GM23338 (cell line): ENCODE results near the gene BTK. TPM values are rescaled to one million over a fixed set of nuclear protein-coding genes. Genes with fewer than 3 reads are reported as not detected.

Experiments used
- ATAC-seq: fragments of 200-7000 bp; cut with Tn5 transposase; 3 replicates; pipeline ENCODE4 v1.9.1; 2020
- DNase-seq: peaks from one replicate; pipeline ENCODE4 v3.0.0-alpha.2; 2015; ENCODE audit warnings: low spot score
- H2AFZ ChIP-seq: fragments of 200-600 bp; sonication (generic); 2 replicates; pipeline ENCODE4 v1.8.0; 2016; ENCODE audit warnings: antibody characterized with exemption, mild to moderate bottlenecking, moderate library complexity
- H3F3A ChIP-seq: fragments of 200-600 bp; sonication (generic); replicated peaks from 2 replicates; pipeline ENCODE4 v1.8.0; 2017; ENCODE audit warnings: antibody characterized with exemption, mixed run types, low read depth
- H3K27ac ChIP-seq: fragments of 200-600 bp; sonication (generic); 2 replicates; pipeline ENCODE4 v1.6.1; 2016; ENCODE audit warnings: low read depth
- H3K27me3 ChIP-seq: fragments of 200-600 bp; sonication (generic); 2 replicates; pipeline ENCODE4 v1.8.0; 2016; ENCODE audit warnings: mild to moderate bottlenecking, mixed run types, moderate library complexity; ENCODE audit not compliant: insufficient read depth
- H3K36me3 ChIP-seq: fragments of 200-600 bp; sonication (generic); 2 replicates; pipeline ENCODE4 v1.8.0; 2016; ENCODE audit warnings: mild to moderate bottlenecking; ENCODE audit not compliant: insufficient read depth
- H3K4me1 ChIP-seq: fragments of 200-600 bp; sonication (generic); 2 replicates; pipeline ENCODE4 v1.8.0; 2016; ENCODE audit warnings: mild to moderate bottlenecking, moderate library complexity; ENCODE audit not compliant: insufficient read depth
- H3K4me2 ChIP-seq: fragments of 200-600 bp; sonication (generic); 2 replicates; pipeline ENCODE4 v1.7.1; 2017; ENCODE audit warnings: mixed run types
- H3K4me3 ChIP-seq: fragments of 200-600 bp; sonication (generic); 2 replicates; pipeline ENCODE4 v1.6.1; 2016; ENCODE audit warnings: mixed run types
- H3K79me2 ChIP-seq: fragments of 200-600 bp; sonication (generic); replicated peaks from 2 replicates; pipeline ENCODE4 v1.8.0; 2017; ENCODE audit warnings: mild to moderate bottlenecking; ENCODE audit not compliant: insufficient read depth
- H3K9me2 ChIP-seq: fragments of 200-600 bp; sonication (generic); 2 replicates; pipeline ENCODE4 v1.8.0; 2017; ENCODE audit not compliant: insufficient read depth
- H4K20me1 ChIP-seq: fragments of 200-600 bp; sonication (generic); replicated peaks from 2 replicates; pipeline ENCODE4 v1.8.0; 2017; ENCODE audit warnings: mild to moderate bottlenecking; ENCODE audit not compliant: insufficient read depth
- H3K27ac Mint-ChIP-seq: 2 replicates; pipeline ENCODE4 v1.8.0; 2020; ENCODE audit warnings: inconsistent platforms, mild to moderate bottlenecking, moderate library complexity, mixed read lengths
- H3K27me3 Mint-ChIP-seq: 3 replicates; pipeline ENCODE4 v1.8.0; 2022; ENCODE audit warnings: low read depth, mild to moderate bottlenecking, moderate library complexity, mixed read lengths, inconsistent platforms; ENCODE audit not compliant: insufficient read depth, poor library complexity
- H3K36me3 Mint-ChIP-seq: 3 replicates; pipeline ENCODE4 v1.8.0; 2021; ENCODE audit warnings: low read depth, mild to moderate bottlenecking, inconsistent platforms, moderate library complexity, mixed read lengths
- H3K4me1 Mint-ChIP-seq: 3 replicates; pipeline ENCODE4 v1.8.0; 2020; ENCODE audit warnings: mild to moderate bottlenecking, inconsistent platforms, mixed read lengths
- H3K4me3 Mint-ChIP-seq: 3 replicates; pipeline ENCODE4 v1.8.0; 2021; ENCODE audit warnings: moderate library complexity, mild to moderate bottlenecking, inconsistent platforms, mixed read lengths
- H3K9me3 Mint-ChIP-seq: 3 replicates; pipeline ENCODE4 v1.8.0; 2020; ENCODE audit warnings: moderate library complexity, mild to moderate bottlenecking, inconsistent platforms, mixed read lengths
- CREB1 ChIP-seq: fragments of 250-450 bp; sonication (Bioruptor Pico); IDR thresholded peaks from 2 replicates; pipeline ENCODE4 v1.5.0; 2020; ENCODE audit warnings: low read depth, mild to moderate bottlenecking, moderate library complexity
- CTCF ChIP-seq, 2 experiments: fragments of 200-600 bp in 1 of 2; sonication (generic) in 1 of 2; conservative IDR thresholded peaks; 2 replicates each; pipeline versions ENCODE4 v1.5.1 to v1.6.1; 2016 to 2017; ENCODE audit warnings: antibody characterized with exemption in 2 of 2, low read depth in 2 of 2, mild to moderate bottlenecking in 2 of 2, moderate library complexity in 1 of 2
- EZH2 ChIP-seq: fragments of 200-600 bp; sonication (generic); IDR thresholded peaks from one replicate; pipeline ENCODE4 v1.8.0; 2017; ENCODE audit warnings: antibody characterized with exemption, mild to moderate bottlenecking, low read depth; ENCODE audit not compliant: unreplicated experiment
- EZH2phosphoT487 ChIP-seq: fragments of 200-600 bp; sonication (generic); IDR thresholded peaks from one replicate; pipeline ENCODE4 v1.8.1; 2018; ENCODE audit warnings: antibody characterized with exemption; ENCODE audit not compliant: unreplicated experiment
- JUNB ChIP-seq: IDR thresholded peaks from one replicate; pipeline ENCODE4 v1.6.1; 2016; ENCODE audit warnings: antibody characterized with exemption; ENCODE audit not compliant: unreplicated experiment
- NANOG ChIP-seq: IDR thresholded peaks from 2 replicates; pipeline ENCODE4 v1.6.1; 2016; ENCODE audit warnings: antibody characterized with exemption, borderline replicate concordance
- POLR2AphosphoS5 ChIP-seq: IDR thresholded peaks from 2 replicates; pipeline ENCODE4 v1.6.1; 2016; ENCODE audit warnings: antibody characterized with exemption, low read depth
- STAT1 ChIP-seq: IDR thresholded peaks from one replicate; pipeline ENCODE4 v1.6.1; 2016; ENCODE audit warnings: antibody characterized with exemption; ENCODE audit not compliant: unreplicated experiment
- ZNF114 ChIP-seq: fragments of 250-450 bp; sonication (Bioruptor Pico); IDR thresholded peaks from 2 replicates; pipeline ENCODE4 v1.5.0; 2020; ENCODE audit warnings: mild to moderate bottlenecking, moderate library complexity
- ZNF331 ChIP-seq: fragments of 250-450 bp; sonication (Bioruptor Pico); IDR thresholded peaks from 2 replicates; pipeline ENCODE4 v1.5.0; 2020; ENCODE audit warnings: low read depth, mild to moderate bottlenecking, moderate library complexity
- polyA plus RNA-seq: library from polyadenylated mRNA; unstranded; fragments of >200 nt; fragmentation: Nextera tagmentation; extraction: Ambion mirVana; gene quantifications from 2 replicates; pipeline ENCODE4 v1.2.1, GENCODE V29; 2016
- total RNA-seq: library from RNA; depleted of rRNA; stranded (reverse); fragments of >200 nt; shearing (Covaris generic); gene quantifications from 2 replicates; pipeline ENCODE4 v1.2.3, GENCODE V29; 2014
- TF ChIP-seq, protein P1 (sequence below): IDR thresholded peaks from one replicate; pipeline ENCODE4 v1.6.1; 2018; ENCODE audit warnings: antibody characterized with exemption; ENCODE audit not compliant: unreplicated experiment

BTK gene
- total and polyA plus RNA-seq, 2 experiments from 2014 or later = 0.19 to 0.31 TPM

DNA sequence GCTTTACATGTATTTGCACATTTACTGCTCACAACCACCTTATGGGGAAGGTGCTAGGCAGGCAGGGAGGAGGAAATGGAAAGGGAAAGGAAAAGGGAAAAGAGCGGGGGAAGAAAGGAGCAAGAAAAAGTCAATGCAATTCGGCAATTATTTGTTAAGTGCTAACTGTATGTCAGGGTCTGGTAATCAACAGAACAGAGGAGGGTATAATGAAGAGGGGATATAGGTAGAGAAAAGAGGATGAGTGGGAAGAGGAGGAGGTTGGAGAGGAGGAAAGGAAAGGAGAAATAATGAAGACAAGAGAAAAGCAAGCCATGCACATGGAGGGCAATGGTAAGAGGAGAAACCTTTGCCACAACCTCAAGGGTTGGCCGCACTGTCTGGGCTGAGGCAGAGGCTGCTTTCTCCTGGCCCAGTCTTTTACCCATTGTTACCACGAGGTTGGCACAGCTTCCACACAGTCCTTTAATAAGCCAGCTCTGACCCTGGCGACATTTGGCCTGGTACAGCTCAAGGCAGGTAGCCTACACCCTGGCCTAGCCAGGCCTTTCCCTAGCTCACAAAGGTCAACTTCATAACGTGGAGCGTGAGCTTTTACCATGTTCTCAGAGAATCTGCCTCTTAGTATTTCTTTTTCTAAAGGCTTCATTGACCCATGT is 836 bp downstream of the BTK start (continued):
- TF ChIP-seq, protein P1, sequence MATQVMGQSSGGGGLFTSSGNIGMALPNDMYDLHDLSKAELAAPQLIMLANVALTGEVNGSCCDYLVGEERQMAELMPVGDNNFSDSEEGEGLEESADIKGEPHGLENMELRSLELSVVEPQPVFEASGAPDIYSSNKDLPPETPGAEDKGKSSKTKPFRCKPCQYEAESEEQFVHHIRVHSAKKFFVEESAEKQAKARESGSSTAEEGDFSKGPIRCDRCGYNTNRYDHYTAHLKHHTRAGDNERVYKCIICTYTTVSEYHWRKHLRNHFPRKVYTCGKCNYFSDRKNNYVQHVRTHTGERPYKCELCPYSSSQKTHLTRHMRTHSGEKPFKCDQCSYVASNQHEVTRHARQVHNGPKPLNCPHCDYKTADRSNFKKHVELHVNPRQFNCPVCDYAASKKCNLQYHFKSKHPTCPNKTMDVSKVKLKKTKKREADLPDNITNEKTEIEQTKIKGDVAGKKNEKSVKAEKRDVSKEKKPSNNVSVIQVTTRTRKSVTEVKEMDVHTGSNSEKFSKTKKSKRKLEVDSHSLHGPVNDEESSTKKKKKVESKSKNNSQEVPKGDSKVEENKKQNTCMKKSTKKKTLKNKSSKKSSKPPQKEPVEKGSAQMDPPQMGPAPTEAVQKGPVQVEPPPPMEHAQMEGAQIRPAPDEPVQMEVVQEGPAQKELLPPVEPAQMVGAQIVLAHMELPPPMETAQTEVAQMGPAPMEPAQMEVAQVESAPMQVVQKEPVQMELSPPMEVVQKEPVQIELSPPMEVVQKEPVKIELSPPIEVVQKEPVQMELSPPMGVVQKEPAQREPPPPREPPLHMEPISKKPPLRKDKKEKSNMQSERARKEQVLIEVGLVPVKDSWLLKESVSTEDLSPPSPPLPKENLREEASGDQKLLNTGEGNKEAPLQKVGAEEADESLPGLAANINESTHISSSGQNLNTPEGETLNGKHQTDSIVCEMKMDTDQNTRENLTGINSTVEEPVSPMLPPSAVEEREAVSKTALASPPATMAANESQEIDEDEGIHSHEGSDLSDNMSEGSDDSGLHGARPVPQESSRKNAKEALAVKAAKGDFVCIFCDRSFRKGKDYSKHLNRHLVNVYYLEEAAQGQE = no peak
- no peak for TF ChIP-seq NANOG
- no peak for TF ChIP-seq CREB1
- TF ChIP-seq EZH2phosphoT487 = no peak
- TF ChIP-seq JUNB = no peak
- no peak for TF ChIP-seq CTCF (conservative IDR thresholded peaks at IDR 0.05; ENCODE audit: low read depth in 2 of 2)
- no peak for TF ChIP-seq EZH2
- no peak for TF ChIP-seq STAT1

- Histone ChIP-seq H3K79me2 (no peaks in the 10 kb centered on the region), H3K4me1 (no peaks in the 10 kb centered on the region), H3K9me2 (no peaks in the 10 kb centered on the region), H3K4me3 (no peak overlapping the region), H3K27me3 (no peaks in the 10 kb centered on the region), H2AFZ (no peak overlapping the region), H3K4me2 (no peak overlapping the region), H3K27ac (no peak overlapping the region), H3K36me3 (no peaks in the 10 kb centered on the region), H3F3A (no peaks in the 10 kb centered on the region), H4K20me1 (no peaks in the 10 kb centered on the region)
- DNase-seq = no peak
- no peak; the same call in 2 of the 3 replicates for ATAC-seq
- Mint-ChIP-seq H3K4me1 (peaks cover 9% of the 10 kb centered on the region; the same call in 2 of the 3 replicates), H3K9me3 (no peaks in the 10 kb centered on the region), H3K36me3 (no peaks in the 10 kb centered on the region), H3K4me3 (no peak overlapping the region), H3K27ac (no peak overlapping the region), H3K27me3 (peaks cover 1% of the 10 kb centered on the region)
- TF ChIP-seq ZNF331 (CRISPR knock-in tag) = no peak
- no peak for TF ChIP-seq CTCF (conservative IDR thresholded peaks at IDR 0.05; ENCODE audit: low read depth in 2 of 2)
- TF ChIP-seq EZH2phosphoT487 = no peak
- TF ChIP-seq, protein P1 = no peak
- TF ChIP-seq POLR2AphosphoS5 = no peak
- TF ChIP-seq ZNF114 (CRISPR knock-in tag) = no peak
- TF ChIP-seq CREB1 = no peak
- no peak for TF ChIP-seq NANOG
These were observed 2.2 kb downstream of the BTK start for GRCh38 chrX:101383679-101384205.
